ENCODE data around the gene TENM3.

DNA sequence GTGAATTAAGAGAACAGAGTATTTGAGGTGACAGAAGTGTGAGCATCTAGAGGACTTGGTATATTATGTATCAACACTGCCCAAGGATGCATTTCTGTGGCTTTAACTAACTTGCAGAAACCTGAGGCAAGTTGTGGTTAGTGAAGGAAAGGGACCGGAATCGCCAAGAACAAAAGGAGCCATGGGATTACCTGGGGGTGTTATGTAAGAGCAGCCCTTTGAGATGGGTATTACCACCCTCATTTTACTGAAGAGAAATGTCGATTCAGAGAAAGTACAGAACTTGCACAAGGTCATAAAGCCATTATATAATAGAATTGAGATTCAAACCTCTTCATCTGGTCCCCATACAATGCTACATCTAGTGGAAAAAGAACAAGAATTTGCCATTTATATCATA is 14.3 kb downstream of the TENM3 start:
- TF ChIP-seq EZH2 (optimal IDR thresholded peaks at IDR 0.05; ENCODE audit: low read depth, low read length): no peak
- TF ChIP-seq, protein P1, sequence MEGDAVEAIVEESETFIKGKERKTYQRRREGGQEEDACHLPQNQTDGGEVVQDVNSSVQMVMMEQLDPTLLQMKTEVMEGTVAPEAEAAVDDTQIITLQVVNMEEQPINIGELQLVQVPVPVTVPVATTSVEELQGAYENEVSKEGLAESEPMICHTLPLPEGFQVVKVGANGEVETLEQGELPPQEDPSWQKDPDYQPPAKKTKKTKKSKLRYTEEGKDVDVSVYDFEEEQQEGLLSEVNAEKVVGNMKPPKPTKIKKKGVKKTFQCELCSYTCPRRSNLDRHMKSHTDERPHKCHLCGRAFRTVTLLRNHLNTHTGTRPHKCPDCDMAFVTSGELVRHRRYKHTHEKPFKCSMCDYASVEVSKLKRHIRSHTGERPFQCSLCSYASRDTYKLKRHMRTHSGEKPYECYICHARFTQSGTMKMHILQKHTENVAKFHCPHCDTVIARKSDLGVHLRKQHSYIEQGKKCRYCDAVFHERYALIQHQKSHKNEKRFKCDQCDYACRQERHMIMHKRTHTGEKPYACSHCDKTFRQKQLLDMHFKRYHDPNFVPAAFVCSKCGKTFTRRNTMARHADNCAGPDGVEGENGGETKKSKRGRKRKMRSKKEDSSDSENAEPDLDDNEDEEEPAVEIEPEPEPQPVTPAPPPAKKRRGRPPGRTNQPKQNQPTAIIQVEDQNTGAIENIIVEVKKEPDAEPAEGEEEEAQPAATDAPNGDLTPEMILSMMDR (IDR thresholded peaks at IDR 0.05; ENCODE audit: low read length): no peak
- no peak for TF ChIP-seq EZH2phosphoT487 (IDR thresholded peaks at IDR 0.05; ENCODE audit: low read length)

Measured in MM.1S (cell line).